Activated T-cell treated with anti-CD3 and anti-CD28 coated beads for 24 hours (primary cell): ENCODE results near the gene TNKS2.
A peak's percentile ranks its signal among the peaks of the same experiment; 100 is the strongest.
"Not testable (repeated sequence)": the region's sequence is repeated elsewhere in the genome, so short reads cannot be mapped to it uniquely, and the experiment has no call there.

Source experiments
- DNase-seq: peaks from one replicate; pipeline ENCODE4 v3.0.0-alpha.2; 2020; ENCODE audit warnings: low read depth

Gene TNKS2

DNA sequence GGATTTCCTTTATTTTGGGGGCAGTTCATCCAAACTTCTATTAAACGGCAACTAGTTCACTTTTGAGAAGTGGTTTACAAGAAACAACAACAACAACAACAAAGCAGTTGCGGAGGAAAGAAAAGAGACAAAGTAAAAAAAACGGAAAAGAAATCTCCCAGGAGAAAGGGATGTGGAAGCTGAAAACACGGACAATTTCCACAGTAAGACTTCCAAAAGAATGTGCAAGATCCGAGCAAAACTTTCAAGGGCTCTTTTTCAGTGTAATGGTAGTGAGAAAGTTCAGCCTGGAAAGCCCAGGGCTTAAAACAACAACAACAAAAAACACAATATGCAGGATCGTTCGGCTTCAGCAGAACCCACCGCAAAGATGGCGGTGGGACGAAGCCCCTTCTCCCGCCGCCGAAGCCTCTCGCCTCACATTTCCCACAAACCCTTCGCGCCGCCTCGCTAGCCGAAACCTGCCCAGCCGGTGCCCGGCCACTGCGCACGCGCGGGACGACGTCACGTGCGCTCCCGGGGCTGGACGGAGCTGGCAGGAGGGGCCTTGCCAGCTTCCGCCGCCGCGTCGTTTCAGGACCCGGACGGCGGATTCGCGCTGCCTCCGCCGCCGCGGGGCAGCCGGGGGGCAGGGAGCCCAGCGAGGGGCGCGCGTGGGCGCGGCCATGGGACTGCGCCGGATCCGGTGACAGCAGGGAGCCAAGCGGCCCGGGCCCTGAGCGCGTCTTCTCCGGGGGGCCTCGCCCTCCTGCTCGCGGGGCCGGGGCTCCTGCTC is at the start of gene TNKS2:
TSS of gene TNKS2 (plus strand) at position 553 of the 775 bp plus-strand sequence. CDS start 265 bp downstream, outside the sequence.
- DNase-seq, result peak; percentile 90

GRCh38 chr10:91749592-91749991 is 48.6 kb upstream of the TNKS2 start:
- not testable (repeated sequence) for DNase-seq

DNA sequence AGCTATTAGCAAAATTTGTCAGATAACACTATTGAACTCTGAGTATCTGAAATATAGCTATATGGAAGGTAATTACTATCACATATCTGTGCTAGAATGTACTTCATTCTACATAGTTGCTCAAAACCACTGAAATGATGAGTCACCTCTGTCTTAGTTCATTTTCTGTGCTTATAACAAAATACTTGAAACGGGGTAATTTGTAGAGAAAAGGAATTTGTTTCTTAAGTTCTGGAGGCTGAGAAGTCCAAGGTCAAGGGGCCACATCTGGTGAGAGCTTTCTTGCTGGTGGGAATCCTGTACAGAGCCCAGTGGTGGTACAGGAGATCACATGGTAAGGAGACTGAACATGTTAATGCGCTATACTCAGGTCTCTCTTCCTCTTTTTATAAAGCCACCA is 41.9 kb upstream of the TNKS2 start:
- no peak for DNase-seq

DNA sequence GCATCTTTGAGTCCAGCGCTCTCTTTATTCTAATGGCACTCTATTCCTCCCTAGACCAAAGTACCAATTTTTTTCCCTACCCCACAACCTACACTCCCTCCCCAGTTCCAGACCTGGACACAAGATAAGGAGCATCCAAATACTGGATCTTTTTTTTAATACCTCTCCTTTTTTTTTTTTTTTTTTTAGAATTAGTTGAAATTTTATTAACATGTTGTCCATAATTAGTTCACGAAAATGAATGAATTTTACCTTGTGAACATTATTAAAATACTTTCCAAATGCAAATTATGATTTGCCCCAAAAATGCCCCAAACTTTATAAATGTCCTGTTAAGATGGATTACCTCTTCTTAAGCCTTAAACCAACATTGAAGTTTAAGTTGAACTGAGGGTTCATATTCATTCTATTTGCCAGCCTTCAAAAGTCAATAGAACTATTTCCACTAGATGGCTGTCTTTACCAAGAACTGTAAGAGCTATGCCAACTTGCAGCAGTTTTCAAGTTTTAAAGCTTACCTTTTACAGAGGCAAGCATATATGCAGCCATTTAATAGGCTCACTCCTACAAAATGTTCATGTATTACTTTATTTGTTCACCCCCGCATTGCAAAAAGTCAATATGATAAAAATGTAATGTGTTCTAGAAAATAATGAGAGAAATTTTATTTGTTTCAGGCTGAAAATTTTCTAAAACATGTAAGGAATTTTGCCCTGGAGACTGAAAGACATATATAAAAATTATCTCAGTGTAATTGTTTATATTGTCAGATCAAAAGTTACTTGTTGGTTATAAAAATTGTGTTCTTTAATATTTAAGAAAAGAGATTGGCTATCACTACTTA is 39.7 kb upstream of the TNKS2 start:
- no peak for DNase-seq

GRCh38 chr10:91759581-91759986 is 38.6 kb upstream of the TNKS2 start:
- no peak for DNase-seq

GRCh38 chr10:91761721-91762120 is 36.5 kb upstream of the TNKS2 start:
- no peak for DNase-seq

DNA sequence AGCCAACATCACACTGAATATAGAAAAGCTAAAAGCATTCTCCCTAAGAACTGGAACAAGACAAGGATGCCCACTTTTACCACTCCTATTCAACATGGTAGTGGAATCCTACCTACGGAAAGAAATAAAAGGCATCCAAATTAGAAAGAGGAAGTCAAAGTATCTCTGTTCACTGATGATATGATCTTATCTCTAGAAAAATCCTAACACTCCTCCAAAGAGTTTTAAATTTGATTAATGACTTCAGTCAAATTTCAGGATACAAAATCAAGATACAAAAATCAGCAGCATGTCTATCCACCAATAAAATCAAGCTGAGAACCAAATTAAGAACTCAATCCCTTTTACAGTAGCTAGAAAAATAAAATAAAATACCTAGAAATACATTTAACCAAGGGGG is 35.3 kb upstream of the TNKS2 start:
- DNase-seq, result no peak

DNA sequence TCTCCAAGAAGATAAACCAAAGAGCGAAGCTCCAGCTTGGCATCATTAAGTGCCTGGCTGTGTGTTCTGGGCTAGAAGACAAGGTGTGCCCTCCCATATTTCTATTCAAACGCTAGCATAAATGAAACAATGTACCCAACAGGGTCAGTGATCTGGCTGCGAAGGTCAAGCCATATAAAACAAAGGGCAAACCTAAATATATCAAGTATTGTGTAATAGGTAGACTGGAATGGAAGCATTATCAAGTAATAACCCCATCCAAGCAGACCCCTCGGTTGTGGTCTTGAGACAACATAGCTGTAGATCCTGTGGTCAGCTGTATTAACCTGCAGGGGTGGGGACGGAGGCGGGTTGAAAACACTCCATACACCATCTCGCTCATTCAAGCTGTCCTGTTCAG is 31.6 kb upstream of the TNKS2 start:
- no peak for DNase-seq

DNA sequence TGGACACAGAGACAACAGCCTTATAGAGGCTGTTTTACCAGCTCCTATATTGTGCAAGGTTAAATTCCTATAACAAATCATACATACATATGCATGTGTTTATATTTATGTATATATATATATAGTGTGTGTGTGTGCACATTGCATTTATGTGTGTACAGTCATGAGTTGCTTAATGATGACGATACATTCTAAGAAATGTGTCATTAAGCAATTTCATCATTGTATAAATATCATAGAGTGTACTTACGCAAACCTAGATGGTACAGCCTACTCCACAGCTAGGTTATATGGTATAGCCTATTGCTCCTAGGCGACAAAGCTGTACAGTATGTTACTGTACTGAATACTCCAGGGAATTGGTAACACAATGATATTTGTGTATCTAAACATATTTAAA is 30.1 kb upstream of the TNKS2 start:
- DNase-seq, result no peak

DNA sequence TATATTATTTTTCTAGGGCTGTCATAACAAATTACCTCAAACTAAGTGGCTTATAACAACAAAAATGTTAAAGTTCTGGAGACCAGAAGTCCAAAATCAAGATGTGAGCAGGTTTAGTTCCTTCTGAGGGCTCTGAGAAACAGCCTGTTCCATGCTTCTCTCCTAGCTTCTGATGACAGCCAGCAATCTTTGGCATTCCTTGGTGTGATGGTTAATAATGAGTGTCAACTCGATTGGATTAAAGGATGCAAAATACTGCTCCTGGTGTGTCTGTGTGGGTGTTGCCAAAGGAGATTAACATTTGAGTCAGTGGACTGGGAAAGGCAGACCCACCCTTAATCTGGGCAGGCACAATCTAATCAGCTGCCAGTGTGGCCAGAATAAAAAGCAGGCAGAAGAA is 26.3 kb upstream of the TNKS2 start:
- no peak for DNase-seq

DNA sequence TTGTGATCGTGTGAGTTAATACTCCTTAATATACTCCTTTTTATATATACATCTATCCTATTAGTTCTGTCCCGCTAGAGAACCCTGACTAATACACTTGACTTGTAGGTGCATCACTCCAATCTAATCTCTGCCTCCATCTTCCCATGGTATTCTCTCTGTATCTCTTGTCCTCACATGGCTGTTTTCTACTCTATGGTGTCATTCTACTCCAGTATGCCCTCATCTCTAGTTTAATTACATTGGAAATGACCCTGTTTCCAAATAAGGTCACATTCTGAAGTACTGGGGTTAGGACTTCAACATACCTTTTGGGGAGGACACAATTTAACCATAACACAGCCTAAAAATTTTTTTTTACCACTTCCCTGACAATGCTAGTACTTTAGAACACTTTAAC is 25.8 kb upstream of the TNKS2 start:
- DNase-seq, result no peak

GRCh38 chr10:91772869-91773268 is 25.4 kb upstream of the TNKS2 start:
- DNase-seq, result no peak

GRCh38 chr10:91774571-91774970 is 23.7 kb upstream of the TNKS2 start:
- no peak for DNase-seq

- DNase-seq, result no peak
These were observed 22.5 kb upstream of the TNKS2 start for GRCh38 chr10:91775731-91776130.

- DNase-seq, result no peak
These were observed 22.0 kb upstream of the TNKS2 start for GRCh38 chr10:91776266-91776665.

GRCh38 chr10:91778485-91778884 is 19.7 kb upstream of the TNKS2 start:
- no peak for DNase-seq

DNA sequence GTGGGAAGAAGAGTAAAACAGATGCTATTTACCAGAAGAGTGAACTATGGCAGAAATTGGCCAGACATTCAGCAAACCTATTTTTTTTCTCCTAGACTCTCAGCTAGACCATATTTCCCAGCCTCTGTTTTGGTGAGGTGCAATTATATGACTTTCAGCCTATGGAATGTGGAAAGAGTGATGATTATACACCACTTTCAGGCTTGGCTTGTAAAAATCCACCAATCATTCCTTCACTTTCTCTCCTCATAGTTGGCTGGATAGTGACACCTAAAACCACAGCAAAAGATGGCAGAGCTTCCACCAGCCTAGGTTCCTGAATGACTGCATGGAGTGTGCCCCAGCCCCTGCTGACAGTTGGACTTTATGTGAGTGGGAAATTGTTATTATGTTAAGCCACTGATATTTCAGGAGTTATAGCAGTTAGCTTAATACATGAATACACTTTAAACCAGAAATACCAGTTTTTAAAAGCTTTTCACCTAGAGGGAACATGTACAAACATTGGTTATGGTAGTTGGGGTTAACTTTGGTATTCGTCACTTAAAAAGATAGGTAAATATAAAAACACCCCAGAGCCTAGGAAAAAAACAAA is 19.1 kb upstream of the TNKS2 start:
- DNase-seq, result no peak

GRCh38 chr10:91782539-91782938 is 15.7 kb upstream of the TNKS2 start:
- no peak for DNase-seq

DNA sequence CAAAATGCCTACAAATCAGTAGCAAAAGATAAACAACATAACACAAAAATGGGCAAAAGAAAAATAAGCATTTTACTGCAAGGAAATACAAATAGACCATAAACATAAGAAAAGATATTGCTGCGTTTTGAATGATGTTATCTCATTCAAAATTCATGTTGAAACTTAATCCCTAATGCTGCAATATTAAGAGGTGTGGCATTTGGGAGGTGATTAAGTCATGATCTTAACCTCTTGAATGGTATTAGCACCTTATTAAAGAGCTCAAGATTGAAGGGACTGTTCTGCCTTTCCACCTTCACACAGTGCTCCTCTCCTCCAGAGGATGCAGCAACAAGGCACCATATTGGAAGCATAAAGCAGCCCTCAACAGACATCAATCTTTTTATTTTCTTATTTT is 12.4 kb upstream of the TNKS2 start:
- DNase-seq, result no peak

- no peak for DNase-seq
These were observed 11.0 kb upstream of the TNKS2 start for GRCh38 chr10:91787258-91787657.

DNA sequence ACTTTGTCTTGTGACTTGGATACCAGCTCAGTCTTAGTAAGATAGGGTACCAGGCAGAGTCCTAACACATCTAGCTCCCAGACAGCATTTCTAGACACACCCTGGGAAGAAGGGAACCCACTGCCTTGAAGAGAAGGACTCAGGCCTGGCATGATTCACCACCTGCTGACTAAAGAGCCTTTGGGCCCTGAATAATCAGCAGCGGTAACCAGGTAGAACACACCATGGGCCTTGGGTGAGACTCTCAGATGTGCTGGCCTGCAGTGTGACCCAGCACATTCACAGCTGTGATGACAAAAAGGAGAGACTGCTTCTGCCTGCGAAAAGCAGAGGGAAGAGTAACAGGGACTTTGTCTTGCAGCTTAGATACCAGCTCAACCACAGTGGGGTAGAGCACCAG is 10.4 kb upstream of the TNKS2 start:
- DNase-seq, result no peak

DNA sequence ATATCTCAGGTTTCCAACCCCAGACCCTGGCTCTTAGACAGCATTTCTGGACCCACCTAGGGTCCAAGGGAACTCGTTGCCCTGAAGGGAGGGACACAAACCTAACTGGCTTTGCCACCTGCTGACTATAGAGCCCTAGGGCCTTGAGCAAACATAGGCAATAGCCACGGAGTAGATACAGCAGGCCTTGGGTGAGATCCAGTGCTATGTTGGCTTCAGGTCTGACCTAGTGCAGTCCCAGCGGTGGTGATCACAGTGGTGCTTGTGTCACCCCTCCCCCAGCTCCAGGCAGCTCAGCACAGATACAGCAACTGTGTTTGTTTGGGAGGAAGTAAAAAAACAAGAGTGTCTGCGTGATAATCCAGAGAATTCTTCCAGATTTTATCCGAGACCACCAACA is 9.7 kb upstream of the TNKS2 start:
- DNase-seq, result no peak
